Measurements from ENCODE around the gene NDUFV3.

NDUFV3 gene

DNA sequence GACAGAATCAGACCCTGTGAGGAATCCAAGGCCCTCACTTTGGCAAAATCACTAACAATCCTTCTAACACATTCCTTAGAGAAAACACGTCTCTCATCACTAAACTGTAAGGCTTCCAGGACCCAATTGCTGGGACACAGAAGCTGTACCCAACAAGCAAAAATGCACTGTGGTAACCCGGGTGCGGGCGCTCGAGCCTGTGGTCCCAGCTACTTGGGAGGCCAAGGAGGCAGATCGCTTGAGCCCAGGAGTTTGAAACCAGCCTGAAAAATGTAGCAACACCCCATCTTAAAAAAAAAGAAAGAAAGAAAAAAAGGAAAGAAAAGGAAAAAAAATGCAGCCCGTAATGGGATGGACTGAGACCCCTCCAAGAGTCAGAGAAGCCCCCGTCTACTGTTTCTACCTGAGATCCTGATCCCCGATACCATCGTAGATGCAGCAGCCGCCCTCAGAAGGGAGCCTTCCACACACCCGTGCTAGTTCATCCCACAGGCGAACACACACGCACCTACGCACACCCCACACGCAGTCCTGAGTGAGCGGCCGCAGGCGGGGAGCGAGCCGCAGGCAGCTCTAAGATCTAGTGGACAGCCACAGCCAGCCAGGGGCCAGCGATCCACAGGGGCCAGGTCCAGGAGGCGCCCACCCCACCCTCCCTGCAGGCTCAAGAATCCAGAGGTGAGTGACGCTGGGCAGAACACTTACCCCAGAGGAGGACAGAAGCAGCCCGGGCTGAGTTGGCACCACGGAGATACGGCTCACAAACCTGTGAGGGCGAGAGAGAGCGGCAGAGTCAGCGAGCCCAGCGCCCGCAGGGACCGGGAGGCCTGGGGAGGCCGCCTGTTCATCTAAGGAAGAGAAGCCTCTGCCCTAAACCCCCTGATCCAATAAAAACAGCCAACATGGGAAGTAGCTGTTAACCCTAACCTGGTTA, 33.9 kb upstream of the NDUFV3 start:
- TF ChIP-seq, protein P1, sequence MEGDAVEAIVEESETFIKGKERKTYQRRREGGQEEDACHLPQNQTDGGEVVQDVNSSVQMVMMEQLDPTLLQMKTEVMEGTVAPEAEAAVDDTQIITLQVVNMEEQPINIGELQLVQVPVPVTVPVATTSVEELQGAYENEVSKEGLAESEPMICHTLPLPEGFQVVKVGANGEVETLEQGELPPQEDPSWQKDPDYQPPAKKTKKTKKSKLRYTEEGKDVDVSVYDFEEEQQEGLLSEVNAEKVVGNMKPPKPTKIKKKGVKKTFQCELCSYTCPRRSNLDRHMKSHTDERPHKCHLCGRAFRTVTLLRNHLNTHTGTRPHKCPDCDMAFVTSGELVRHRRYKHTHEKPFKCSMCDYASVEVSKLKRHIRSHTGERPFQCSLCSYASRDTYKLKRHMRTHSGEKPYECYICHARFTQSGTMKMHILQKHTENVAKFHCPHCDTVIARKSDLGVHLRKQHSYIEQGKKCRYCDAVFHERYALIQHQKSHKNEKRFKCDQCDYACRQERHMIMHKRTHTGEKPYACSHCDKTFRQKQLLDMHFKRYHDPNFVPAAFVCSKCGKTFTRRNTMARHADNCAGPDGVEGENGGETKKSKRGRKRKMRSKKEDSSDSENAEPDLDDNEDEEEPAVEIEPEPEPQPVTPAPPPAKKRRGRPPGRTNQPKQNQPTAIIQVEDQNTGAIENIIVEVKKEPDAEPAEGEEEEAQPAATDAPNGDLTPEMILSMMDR (IDR thresholded peaks at IDR 0.05; ENCODE audit: control extremely low read depth, extremely low read depth, low read depth, missing control alignments), result no peak
- ChIA-PET CTCF (no interaction called here), POLR2A (no interaction called here)
- DNase-seq (ENCODE audit: extremely low spot score), result no peak

DNA sequence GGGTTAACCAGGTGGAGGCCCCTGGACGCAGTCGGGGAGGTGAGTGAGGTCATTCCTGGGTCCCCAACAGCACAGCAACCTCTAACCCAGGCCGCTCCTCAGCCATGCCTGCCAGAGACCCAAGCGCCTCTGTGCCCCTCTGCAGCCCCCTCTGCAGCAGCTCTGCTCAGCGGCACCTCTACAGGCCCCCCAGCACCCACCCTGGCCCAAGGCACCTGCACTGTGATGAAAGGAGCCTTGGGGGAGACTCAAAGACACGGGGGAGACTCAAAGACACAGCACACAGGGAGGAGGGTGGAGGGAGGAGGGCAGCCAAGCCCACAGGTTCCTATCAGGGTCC, 33.2 kb upstream of the NDUFV3 start:
- no peak for DNase-seq (ENCODE audit: extremely low spot score)
- POLR2A ChIA-PET, result no interaction called here
- TF ChIP-seq, protein P1 (IDR thresholded peaks at IDR 0.05; ENCODE audit: control extremely low read depth, extremely low read depth, low read depth, missing control alignments), result no peak
- CTCF ChIA-PET, result no interaction called here

DNA sequence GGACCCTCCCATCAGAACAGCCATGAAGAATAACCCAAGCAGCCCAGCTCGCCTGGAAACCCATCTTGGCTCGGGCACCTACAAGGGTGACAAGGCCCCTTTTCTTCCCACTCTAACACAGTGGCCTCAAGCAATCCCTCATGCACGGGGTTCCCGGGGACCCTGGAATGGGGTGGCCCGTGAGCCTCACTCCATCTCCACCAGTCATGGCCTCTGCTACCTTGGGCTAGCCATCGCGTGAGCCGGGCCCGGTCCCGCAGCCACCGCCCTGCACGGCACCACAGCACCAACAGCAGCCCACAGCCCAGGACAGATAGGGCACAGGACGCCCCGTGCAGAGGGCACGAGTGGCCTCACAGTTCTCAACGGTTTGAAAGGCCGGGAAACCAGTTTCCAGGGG, 32.8 kb upstream of the NDUFV3 start:
- ChIA-PET POLR2A (no interaction called here), CTCF (no interaction called here)
- no peak for DNase-seq (ENCODE audit: extremely low spot score)
- TF ChIP-seq, protein P1 (IDR thresholded peaks at IDR 0.05; ENCODE audit: control extremely low read depth, extremely low read depth, low read depth, missing control alignments), result no peak

DNA sequence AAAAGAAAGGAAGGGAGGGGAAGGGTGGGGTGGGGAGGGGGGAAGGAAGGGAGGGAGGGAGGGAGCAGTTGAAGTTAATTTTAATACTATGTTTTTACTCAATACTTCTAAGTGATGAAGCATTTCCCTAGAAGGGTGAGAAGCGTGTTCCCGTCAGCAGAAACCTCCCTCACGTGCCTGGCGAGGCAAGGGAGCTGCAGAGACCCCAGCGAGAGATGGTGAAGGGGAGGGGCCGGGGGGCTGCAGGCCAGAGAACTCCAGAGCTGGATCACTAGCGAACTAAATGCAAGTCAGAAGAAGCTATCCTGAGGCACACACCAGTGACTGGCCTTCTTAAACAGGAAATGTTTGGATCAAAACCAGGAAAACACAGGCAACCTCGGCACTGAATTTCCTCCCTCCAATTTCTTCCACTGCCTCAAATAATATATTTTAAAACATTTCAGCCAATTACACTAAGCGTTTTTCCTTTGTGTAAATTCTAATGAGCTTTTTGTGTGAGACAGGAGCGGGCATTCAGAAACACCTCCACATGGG, 31.7 kb upstream of the NDUFV3 start:
- TF ChIP-seq, protein P1 (IDR thresholded peaks at IDR 0.05; ENCODE audit: control extremely low read depth, extremely low read depth, low read depth, missing control alignments), result no peak
- DNase-seq (ENCODE audit: extremely low spot score), result no peak
- CTCF ChIA-PET, result no interaction called here
- POLR2A ChIA-PET, result no interaction called here

DNA sequence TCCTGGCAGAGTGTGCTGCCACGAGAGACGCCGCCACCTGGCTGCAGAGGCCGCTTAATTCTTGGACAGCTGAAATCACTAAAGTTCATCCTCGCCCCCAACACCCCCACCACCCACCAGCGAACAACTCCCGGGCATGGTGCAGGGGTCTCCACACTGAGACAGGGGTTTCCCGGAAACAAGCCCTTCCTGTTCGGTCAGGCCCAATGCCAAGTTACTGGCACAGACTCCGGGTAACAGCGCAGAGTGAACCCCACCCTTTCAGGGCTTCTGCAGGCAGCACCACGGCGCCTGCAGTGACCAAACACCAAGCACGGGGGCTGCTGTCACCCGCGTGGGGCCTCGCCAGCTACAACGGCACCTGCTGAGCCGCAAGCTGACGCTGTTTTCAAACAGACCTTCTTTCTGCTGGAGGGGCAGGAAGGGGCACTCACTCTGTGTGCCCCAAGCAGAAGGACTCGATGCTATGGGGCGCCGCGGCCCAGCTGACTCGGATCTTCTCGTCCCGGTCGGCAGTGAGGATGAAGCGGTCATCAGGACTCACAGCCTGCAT, 31.2 kb upstream of the NDUFV3 start:
- CTCF ChIA-PET, result no interaction called here
- POLR2A ChIA-PET, result no interaction called here
- no peak for DNase-seq (ENCODE audit: extremely low spot score)
- TF ChIP-seq, protein P1 (IDR thresholded peaks at IDR 0.05; ENCODE audit: control extremely low read depth, extremely low read depth, low read depth, missing control alignments), result no peak

DNA sequence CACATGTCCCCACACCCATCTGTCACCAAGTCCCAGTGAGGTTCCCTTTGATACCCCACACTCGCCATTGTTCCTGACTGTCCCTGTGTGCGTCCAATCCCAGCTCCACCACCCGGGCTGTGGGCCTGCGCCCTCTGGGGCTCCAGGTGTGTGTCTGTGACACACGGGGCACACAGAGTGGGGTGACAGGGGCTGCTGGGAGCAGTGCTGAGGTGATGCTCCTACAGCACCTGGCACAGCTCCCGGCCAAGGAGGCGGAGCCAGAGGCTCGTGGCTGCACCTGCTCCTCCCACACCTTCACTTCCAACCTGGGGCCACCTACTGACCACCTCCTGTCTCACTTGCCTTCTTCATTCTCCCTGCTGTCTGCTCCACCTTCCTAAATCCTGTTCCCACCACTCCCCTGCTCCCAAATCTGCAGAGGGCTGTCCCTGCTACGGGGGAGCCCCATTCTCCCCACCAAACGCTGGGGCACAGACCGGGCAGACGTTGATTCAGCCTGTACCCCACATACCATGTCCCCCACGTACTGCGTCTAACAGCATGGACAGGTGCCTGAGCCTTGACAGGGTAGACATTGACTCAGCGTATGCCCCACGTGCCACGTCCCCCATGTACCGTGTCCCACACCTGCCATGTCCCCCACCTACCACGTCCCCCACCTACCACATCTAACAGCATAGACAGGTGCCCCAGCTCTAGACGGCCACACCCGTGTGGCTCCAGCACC, 30.2 kb upstream of the NDUFV3 start:
- ChIA-PET CTCF (no interaction called here), POLR2A (no interaction called here)
- TF ChIP-seq, protein P1 (IDR thresholded peaks at IDR 0.05; ENCODE audit: control extremely low read depth, extremely low read depth, low read depth, missing control alignments), result no peak
- DNase-seq (ENCODE audit: extremely low spot score), result no peak
